Activated naive CD4-positive, alpha-beta T cell treated with anti-CD3 and anti-CD28 coated beads, Interleukin-2, amount 50 U/mL, for 24 hours (primary cell): ENCODE measurements around the gene HCN2.

Source experiments
- H3K27ac Mint-ChIP-seq: one replicate; pipeline ENCODE4 v1.8.0; 2021; ENCODE audit warnings: mild to moderate bottlenecking, mixed read lengths
- H3K27me3 Mint-ChIP-seq: one replicate; pipeline ENCODE4 v1.8.0; 2021; ENCODE audit warnings: mixed read lengths
- H3K36me3 Mint-ChIP-seq: one replicate; pipeline ENCODE4 v1.8.0; 2021; ENCODE audit warnings: mixed read lengths
- H3K4me1 Mint-ChIP-seq: one replicate; pipeline ENCODE4 v1.8.0; 2021; ENCODE audit warnings: mixed read lengths
- H3K4me3 Mint-ChIP-seq: one replicate; pipeline ENCODE4 v1.8.0; 2021; ENCODE audit warnings: mild to moderate bottlenecking, mixed read lengths
- H3K9me3 Mint-ChIP-seq: one replicate; pipeline ENCODE4 v1.8.0; 2021; ENCODE audit warnings: mixed read lengths

The HCN2 gene

DNA sequence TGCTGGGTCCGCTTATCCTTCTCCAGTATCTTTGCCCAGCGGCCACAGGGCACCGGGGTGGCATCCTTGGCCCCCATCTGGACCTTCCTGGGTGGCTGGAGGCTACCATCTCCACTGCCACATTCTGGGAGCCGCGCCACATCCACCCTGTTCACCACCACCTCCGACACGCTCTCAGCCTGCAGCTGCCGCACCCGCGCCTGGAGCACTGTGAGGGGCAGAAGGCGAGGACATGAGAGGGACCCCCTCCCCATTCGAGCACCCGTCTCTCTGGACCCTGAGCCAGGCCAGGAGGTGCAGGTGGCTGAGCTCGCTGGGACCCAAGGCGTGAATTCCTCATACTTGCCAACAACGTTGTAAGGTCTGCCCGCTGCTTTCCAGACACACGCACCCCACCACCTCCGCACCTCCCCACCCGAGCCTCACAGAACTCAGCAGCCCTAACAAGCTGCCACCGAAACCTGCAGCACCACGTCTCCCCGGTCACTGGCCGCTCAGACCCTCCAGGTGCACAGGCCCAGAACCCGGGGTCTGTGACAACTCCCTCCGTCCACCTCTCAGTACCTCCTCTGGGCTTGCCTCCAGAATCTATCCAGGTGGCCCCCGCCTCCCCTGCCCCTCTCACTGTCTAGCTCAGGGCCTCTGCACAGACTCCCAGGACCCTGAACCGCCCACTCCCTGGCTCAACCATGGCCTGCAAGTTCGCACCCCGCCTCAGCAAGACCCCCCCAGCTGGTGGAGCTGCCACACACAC is 40.5 kb downstream of the HCN2 start:
- Mint-ChIP-seq H3K36me3 (peaks cover 10% of the 10 kb centered on the region), H3K9me3 (no peaks in the 10 kb centered on the region), H3K27ac (no peak overlapping the region), H3K27me3 (no peaks in the 10 kb centered on the region), H3K4me3 (no peak overlapping the region), H3K4me1 (peaks cover 36% of the 10 kb centered on the region)

DNA sequence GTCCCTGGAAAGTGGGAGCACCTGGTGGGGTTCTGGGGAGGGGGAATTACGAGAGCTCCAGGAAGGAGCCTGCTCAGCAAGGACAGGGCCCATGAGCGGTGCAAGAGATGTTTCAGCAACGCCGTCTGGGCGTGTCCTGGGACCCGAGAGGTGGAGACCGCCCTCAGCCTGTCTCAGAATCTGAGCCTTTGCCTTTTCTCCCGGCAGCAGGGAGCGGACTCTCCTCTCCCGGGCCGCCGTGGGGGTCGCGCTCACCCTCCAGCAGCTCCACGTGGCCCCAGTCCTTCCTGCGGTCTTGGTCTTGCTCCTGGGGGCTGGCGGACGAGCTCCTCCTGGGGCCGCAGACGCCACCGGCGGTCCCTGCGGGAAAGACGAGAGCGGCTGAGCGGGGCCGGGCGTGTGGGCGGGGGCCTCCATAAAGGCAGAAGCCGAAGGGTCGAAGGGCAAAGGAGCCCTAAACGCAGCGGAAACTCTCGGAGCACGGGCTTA is 42.9 kb downstream of the HCN2 start:
- H3K36me3 Mint-ChIP-seq, result peaks cover 8% of the 10 kb centered on the region
- H3K4me3 Mint-ChIP-seq, result peak overlapping the region; percentile 96
- H3K4me1 Mint-ChIP-seq, result peaks cover 36% of the 10 kb centered on the region
- H3K27me3 Mint-ChIP-seq, result no peaks in the 10 kb centered on the region
- peak overlapping the region; percentile 98 for H3K27ac Mint-ChIP-seq
- no peaks in the 10 kb centered on the region for H3K9me3 Mint-ChIP-seq

DNA sequence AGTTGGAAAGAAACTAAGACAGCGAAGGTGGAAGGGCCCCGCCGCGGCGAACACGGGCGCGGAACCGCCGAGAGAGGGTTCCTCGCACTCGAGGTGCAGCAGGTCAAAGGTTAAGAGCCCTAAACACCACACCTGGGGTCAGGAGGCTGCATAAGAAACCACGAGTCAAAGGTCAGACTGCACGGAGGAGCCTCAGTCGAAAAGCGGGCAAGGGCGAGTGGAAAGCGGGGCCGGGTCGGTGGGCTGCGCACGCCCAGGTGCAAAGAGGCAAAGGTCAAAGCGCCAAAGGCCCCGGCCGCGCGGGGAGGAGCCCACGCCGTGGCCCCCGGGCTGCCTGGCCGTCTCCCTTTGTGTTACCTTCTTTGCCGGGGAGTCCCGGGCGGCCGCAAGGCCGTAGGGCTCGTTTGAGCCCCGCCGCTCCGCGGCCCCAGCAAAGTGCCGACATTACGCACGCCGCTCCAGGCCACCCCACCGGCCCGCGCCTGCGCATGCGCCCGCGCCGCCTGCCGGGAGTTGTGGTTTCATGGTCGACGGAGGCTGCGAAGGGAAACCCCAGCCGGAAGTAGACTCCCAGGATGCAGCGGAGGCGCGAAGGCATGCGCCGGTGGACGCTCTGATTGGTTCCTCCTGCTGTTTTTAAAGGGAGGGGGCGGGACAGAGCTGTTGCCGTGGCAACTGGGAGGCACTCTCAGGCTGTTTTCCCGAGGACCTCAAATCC is 43.5 kb downstream of the HCN2 start, which contains the start of gene POLRMT:
TSS of gene POLRMT (minus strand) at position 470 of the 718 bp plus-strand sequence. CDS start at position 445, 25 bp downstream.
- H3K9me3 Mint-ChIP-seq, result no peaks in the 10 kb centered on the region
- peak within 1 kb of the TSS; percentile 98 for H3K27ac Mint-ChIP-seq
- peaks cover 7% of the 10 kb centered on the region for H3K36me3 Mint-ChIP-seq
- H3K4me1 Mint-ChIP-seq, result peaks cover 36% of the 10 kb centered on the region
- H3K27me3 Mint-ChIP-seq, result no peaks in the 10 kb centered on the region
- peak within 1 kb of the TSS; percentile 96 for H3K4me3 Mint-ChIP-seq

DNA sequence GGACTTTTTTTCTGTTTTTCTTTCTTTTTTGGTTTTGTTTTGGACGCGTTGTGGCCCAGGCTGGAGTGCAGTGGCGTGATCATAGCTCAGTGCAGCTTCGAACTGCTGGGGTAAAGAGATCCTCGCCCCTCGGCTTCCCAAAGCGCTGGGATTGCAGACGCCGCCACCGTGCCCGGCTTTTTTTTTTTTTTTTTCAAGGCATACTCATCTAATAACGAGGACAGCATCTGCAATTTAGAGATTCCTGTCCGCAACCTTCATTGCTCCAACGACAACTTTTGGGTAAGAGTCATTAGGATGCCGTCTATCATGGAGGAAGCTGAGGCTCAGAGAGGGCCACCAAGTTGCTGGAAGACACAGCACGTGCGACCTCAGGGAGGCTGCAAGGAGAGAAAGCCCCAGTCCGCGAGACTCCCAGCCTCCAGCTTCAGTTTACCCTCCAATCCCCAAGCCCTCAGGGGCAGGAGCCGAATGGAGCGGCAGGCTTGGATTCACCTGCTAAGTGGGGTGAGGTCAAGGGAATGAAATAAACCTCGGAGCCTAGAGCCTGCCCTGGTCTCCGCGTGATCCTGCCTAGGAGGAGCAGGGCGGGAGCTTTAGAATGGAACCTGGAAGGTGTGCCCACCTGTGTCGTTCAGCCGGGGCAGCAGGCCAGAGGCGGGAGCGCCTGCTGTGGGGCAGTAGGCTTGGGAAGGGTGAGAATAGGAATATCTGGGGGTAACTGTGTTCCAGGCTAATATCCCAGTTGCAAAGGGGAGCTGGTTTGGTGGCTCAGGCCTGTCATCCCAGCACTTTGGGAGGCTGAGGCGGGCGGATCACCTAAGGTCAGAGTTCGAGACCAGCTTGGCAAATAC is 44.3 kb downstream of the HCN2 start:
- Mint-ChIP-seq H3K4me1 (peaks cover 28% of the 10 kb centered on the region), H3K27ac (peak overlapping the region; percentile 94), H3K36me3 (peaks cover 3% of the 10 kb centered on the region), H3K9me3 (no peaks in the 10 kb centered on the region), H3K4me3 (peak overlapping the region; percentile 96), H3K27me3 (no peaks in the 10 kb centered on the region)

DNA sequence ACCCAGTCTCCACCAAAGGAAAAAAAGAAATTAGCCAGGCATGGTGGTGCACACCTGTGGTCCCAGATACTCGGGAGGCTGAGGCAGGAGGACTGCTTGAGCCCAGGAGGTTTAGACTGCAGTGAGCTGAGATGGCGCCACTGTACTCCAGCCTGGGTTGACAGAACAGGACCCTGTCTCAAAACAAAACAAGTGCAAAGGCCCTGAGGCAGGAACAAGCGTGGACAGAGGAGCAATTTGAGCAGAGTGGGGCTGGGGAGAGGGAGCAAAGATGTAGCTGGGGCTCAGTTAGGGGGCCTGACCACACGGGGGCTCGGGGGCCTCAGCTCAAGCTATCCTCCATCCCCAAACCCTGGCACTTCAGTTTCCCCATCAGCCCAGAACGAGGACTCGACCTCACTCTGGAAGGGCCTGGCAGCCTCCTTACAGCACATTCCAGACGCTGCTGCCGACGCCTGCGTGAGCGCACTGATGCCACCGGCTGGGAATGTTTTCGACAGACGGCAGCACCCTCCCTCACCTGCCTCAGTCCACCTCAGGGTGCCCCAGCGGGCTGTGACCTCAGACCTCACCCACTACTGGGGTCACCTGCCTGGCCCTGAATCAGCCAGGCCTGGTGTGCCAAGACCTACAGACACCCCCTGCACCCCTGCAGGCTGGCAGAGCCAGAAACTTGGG is 45.4 kb downstream of the HCN2 start:
- no peaks in the 10 kb centered on the region for H3K36me3 Mint-ChIP-seq
- H3K9me3 Mint-ChIP-seq, result no peaks in the 10 kb centered on the region
- peak overlapping the region; percentile 17 for H3K27ac Mint-ChIP-seq
- no peak overlapping the region for H3K4me3 Mint-ChIP-seq
- peaks cover 28% of the 10 kb centered on the region for H3K4me1 Mint-ChIP-seq
- no peaks in the 10 kb centered on the region for H3K27me3 Mint-ChIP-seq

DNA sequence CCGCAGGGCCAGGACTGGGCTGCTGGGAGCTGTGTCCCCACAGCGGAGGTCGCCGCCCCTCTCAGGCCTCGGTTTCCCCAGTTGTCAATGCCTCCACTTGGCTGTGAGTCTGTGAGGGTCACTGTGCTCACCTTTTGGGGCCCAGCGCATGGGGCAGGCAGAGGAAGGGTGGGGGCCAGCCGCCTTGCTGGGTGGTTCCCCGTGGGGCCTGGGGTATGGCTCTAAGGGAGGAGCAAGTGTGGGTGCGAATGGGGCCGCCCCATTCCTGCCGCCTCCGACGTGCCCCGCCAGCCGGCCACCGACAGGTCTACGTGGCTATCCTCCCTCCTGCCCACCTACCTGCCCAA is 49.2 kb downstream of the HCN2 start:
- Mint-ChIP-seq H3K27me3 (no peaks in the 10 kb centered on the region), H3K36me3 (no peaks in the 10 kb centered on the region), H3K4me1 (peaks cover 9% of the 10 kb centered on the region), H3K9me3 (no peaks in the 10 kb centered on the region), H3K27ac (no peak overlapping the region), H3K4me3 (peak overlapping the region; percentile 85)

DNA sequence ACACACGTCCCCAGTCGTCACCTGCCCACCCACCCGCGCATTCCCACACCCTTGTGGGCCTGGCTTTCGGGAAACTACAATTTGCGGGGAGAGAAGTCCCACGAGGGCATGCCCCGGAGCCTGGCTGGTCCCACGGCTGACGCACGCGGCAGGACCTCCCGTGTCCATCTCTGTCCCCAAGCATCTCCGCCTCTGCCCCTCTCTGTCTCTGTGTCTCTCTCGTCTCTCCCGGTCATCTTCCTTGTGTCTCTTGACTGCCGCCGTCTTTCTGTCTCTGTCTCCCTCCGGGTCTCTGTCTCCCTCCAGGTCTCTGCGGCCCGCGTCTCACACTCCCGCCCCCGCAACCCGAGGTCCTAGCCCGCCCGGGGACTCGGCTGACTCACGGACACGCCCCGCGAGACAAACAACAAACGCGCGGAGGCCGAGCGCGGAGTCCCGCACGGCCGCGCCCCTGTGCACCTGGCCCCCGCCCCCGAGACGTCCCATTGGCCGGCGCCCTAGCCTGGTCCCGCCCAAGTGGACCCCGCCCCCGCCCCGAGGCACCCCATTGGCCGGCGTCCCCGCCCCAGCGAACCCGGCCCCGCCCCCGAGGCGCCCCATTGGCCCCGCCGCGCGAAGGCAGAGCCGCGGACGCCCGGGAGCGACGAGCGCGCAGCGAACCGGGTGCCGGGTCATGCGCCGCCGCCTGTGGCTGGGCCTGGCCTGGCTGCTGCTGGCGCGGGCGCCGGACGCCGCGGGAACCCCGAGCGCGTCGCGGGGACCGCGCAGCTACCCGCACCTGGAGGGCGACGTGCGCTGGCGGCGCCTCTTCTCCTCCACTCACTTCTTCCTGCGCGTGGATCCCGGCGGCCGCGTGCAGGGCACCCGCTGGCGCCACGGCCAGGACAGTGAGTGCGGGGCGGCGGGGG is 49.8 kb downstream of the HCN2 start, which contains the start of gene FGF22:
TSS of gene FGF22 (plus strand) at position 627 of the 908 bp plus-strand sequence. CDS start at position 674, 47 bp downstream.
- H3K27me3 Mint-ChIP-seq, result no peaks in the 10 kb centered on the region
- peak within 1 kb of the TSS; percentile 96 for H3K27ac Mint-ChIP-seq
- H3K4me1 Mint-ChIP-seq, result peaks cover 5% of the 10 kb centered on the region
- no peaks in the 10 kb centered on the region for H3K9me3 Mint-ChIP-seq
- peak within 1 kb of the TSS; percentile 85 for H3K4me3 Mint-ChIP-seq
- no peaks in the 10 kb centered on the region for H3K36me3 Mint-ChIP-seq

DNA sequence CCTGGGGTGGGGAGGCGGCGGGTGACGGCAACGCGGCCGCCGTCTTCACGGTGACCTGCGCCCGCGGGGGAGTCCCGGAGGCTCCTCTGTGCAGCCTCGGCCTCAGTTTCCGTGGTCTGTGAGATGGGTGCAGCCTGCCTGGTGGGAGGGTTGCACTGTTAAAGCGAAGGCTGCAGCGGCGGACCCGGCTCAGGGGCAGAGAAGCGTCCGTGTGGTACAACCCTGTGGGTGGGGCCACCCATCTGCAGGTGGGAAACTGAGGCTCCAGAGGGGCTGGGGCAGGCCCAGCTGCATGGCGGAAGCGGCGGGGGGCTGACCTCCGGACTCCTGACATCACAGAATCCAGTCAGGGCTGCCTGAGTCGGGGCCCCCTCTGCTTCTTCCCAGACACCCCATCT is 50.5 kb downstream of the HCN2 start:
- no peaks in the 10 kb centered on the region for H3K27me3 Mint-ChIP-seq
- H3K4me1 Mint-ChIP-seq, result peaks cover 5% of the 10 kb centered on the region
- no peaks in the 10 kb centered on the region for H3K36me3 Mint-ChIP-seq
- H3K9me3 Mint-ChIP-seq, result no peaks in the 10 kb centered on the region
- no peak overlapping the region for H3K27ac Mint-ChIP-seq
- H3K4me3 Mint-ChIP-seq, result no peak overlapping the region

DNA sequence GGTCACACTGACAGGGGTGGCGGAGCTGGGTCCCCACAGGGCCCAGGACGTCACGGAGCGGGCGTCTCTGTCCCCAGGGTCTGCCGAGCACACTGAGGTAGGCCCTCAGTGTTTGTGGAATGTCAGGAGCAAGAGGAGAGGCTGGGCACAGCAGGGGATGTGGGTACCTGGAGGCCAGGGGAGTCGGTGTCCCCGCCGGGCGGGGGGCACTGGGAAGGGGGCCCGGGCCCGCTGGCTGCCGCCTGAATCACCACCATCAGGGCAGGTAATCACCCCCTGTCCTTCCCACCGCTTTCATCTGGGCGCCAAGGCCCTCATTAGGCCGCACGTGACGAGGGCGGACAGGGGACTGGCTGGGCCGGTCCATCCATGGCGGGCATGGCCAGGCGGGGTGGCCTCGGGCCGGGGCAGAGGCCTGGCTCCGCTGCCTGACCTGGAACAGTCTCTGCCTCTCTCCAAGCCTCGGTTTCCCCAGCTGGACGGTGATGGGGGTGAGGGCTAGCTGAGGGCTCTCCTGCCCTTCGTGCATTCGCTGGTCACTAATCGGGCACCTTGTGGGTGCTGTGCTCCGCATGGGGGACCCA is 51.0 kb downstream of the HCN2 start:
- Mint-ChIP-seq H3K36me3 (no peaks in the 10 kb centered on the region), H3K4me1 (peaks cover 5% of the 10 kb centered on the region), H3K4me3 (no peak overlapping the region), H3K9me3 (no peaks in the 10 kb centered on the region), H3K27ac (no peak overlapping the region), H3K27me3 (no peaks in the 10 kb centered on the region)

DNA sequence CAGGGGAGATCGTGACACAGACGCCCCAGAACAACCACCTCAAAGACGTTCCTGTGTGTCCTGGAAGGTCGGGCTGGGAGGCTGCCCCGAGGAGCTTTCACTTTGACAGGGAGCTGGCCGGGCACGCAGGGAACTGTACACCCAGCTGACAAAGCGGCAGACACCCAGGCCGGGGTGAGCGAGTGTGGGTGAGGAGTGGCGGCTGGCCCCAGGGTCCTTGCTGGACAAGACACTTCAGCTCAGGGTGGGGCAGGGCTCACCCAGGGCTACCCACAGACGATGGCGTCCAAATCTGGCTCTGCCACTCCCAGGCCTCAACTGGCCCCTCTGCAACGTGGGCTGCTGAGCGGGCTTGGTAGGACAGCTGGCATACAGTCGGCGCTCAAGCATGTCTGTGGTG is 52.0 kb downstream of the HCN2 start:
- no peaks in the 10 kb centered on the region for H3K27me3 Mint-ChIP-seq
- H3K4me1 Mint-ChIP-seq, result peaks cover 5% of the 10 kb centered on the region
- H3K9me3 Mint-ChIP-seq, result no peaks in the 10 kb centered on the region
- H3K36me3 Mint-ChIP-seq, result peaks cover 2% of the 10 kb centered on the region
- H3K4me3 Mint-ChIP-seq, result no peak overlapping the region
- no peak overlapping the region for H3K27ac Mint-ChIP-seq

DNA sequence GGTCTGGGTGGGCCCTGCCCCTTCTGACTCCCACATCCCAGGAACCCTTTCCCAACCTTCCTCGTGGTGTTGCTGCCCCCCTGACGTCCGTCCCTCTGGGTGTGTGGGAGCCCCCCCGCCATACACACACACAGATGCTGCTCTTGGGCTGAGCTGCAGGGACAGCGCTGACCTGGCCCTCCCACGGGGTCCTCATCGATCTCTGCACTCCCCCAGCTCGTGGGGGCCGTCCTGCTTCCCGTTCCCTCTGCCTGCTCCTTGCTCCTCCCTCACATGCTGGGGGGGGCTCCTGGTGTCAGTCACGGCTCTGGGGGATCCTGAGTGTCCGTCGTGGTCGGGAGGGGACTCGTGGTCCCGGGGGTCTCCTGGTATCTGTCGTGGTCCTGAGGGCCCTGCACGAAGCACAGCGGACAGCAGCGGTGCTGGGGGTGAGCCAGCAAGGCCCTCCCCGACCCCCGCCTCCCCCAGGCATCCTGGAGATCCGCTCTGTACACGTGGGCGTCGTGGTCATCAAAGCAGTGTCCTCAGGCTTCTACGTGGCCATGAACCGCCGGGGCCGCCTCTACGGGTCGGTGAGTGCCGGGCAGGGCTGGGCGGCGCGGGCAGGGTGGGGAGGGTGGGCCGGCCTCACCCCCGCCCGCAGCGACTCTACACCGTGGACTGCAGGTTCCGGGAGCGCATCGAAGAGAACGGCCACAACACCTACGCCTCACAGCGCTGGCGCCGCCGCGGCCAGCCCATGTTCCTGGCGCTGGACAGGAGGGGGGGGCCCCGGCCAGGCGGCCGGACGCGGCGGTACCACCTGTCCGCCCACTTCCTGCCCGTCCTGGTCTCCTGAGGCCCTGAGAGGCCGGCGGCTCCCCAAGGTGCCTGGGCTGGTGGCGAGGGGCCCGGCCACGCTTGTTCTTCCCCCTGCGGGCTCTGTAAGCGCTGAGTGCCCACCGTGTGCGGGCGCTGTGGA is 53.4 kb downstream of the HCN2 start:
- Mint-ChIP-seq H3K27me3 (no peaks in the 10 kb centered on the region), H3K4me3 (no peak overlapping the region), H3K36me3 (peaks cover 2% of the 10 kb centered on the region), H3K9me3 (no peaks in the 10 kb centered on the region), H3K4me1 (peaks cover 5% of the 10 kb centered on the region), H3K27ac (no peak overlapping the region)

DNA sequence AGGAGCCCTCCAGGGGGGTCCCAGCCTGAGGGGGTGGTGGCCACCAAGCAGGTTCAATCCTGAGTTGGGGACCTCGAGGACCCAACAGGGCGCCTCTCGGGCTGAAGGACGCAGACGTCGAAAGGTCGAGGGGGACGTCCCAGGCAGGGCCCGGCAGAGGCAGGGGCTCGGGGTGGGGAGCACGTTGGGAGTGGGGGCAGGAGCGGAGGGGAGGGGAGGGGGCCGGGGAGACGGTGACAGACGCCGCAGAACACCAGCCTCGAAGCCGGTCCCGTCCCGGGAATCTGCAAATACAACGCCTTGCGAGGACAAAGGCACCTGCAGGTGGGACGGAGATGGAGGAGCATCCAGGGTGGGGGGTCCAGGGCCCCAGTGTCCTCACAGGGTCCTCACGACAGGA is 54.1 kb downstream of the HCN2 start:
- H3K4me3 Mint-ChIP-seq, result no peak overlapping the region
- peaks cover 2% of the 10 kb centered on the region for H3K36me3 Mint-ChIP-seq
- H3K27me3 Mint-ChIP-seq, result no peaks in the 10 kb centered on the region
- H3K9me3 Mint-ChIP-seq, result no peaks in the 10 kb centered on the region
- peaks cover 5% of the 10 kb centered on the region for H3K4me1 Mint-ChIP-seq
- H3K27ac Mint-ChIP-seq, result no peak overlapping the region

DNA sequence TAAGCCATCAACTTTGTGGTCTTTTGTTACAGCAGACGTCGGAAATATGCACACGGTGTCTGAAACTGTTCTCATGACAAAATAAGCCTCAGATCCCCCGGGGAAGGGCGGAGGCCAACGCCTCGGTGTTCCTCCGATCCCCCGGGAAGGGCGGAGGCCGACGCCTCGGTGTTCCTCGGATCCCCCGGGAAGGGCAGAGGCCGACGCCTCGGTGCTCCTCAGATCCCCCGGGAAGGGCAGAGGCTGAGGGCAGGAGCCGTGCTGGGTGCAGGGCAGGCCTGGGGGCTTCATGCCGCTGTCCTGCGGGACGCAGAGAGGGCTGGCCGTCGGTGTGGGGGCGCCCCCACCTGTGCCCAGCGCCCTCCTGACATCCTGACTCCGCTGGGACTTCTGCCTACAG is 54.7 kb downstream of the HCN2 start:
- H3K27me3 Mint-ChIP-seq, result no peaks in the 10 kb centered on the region
- no peak overlapping the region for H3K4me3 Mint-ChIP-seq

More for the DNA sequence above, 54.7 kb downstream of the HCN2 start:
- H3K27ac Mint-ChIP-seq, result no peak overlapping the region
- no peaks in the 10 kb centered on the region for H3K9me3 Mint-ChIP-seq
- H3K36me3 Mint-ChIP-seq, result peaks cover 2% of the 10 kb centered on the region
- H3K4me1 Mint-ChIP-seq, result peaks cover 2% of the 10 kb centered on the region
